Effector memory CD8-positive, alpha-beta T cell (primary cell): ENCODE data around the gene KRTAP3-2.
"Not testable (repeated sequence)": the region's sequence is repeated elsewhere in the genome, so short reads cannot be mapped to it uniquely, and the experiment has no call there.

Source experiments
- ATAC-seq: fragments of 150-1000 bp; cut with Tn5 transposase; replicated peaks from 2 replicates; pipeline ENCODE4 v1.10.0; 2021; ENCODE audit warnings: mild to moderate bottlenecking, moderate library complexity
- DNase-seq, 3 experiments: peaks; one replicate each; pipeline ENCODE4 v3.0.0; 2021
- H3K27ac Mint-ChIP-seq, 2 donors: one replicate each; pipeline ENCODE4 v1.8.0; 2022; ENCODE audit warnings: mild to moderate bottlenecking in 2 of 2, mixed read lengths in 2 of 2, moderate library complexity in 2 of 2
- H3K27me3 Mint-ChIP-seq, 2 donors: one replicate each; pipeline ENCODE4 v1.8.0; 2022; ENCODE audit warnings: mixed read lengths in 2 of 2
- H3K36me3 Mint-ChIP-seq: one replicate; pipeline ENCODE4 v1.8.0; 2022; ENCODE audit warnings: mild to moderate bottlenecking, moderate library complexity, mixed read lengths; ENCODE audit not compliant: insufficient read depth
- H3K4me1 Mint-ChIP-seq, 2 donors: one replicate each; pipeline ENCODE4 v1.8.0; 2022; ENCODE audit warnings: low read depth in 2 of 2, mixed read lengths in 2 of 2
- H3K4me3 Mint-ChIP-seq, 2 donors: one replicate each; pipeline ENCODE4 v1.8.0; 2022; ENCODE audit warnings: mild to moderate bottlenecking in 2 of 2, mixed read lengths in 2 of 2, moderate library complexity in 2 of 2
- H3K9me3 Mint-ChIP-seq, 2 donors: one replicate each; pipeline ENCODE4 v1.8.0; 2022; ENCODE audit warnings: mixed read lengths in 2 of 2
- total RNA-seq, 9 experiments: gene quantifications; one replicate each; lab custom pipeline; 2026; lab: John Stamatoyannopoulos, UW

Gene KRTAP3-2
- 0 reads per million in 9 experiments for total RNA-seq

DNA sequence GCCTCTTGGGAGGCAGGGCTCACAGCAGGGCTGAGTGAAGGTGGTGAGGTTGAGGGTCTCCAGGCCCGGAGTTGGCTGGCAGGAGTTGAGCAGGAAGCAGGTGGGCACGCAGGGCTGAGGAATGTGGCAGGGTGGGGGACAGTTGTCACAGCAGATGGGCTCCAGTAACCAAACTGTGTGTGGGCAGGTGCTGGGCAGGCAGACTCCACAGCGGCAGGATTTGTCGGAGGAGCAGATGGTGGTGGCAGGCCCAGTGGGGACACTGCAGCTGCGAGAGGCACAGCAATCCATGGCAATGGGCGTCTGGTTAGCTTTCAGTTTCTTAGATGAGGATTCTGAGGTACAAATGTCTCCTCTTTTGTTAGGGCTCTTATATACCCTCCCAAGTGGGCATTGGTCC lies at the start of gene KRTAP3-2:
Gene KRTAP3-2, minus strand, starts transcription at position 344 of the 400 bp plus-strand sequence. Its CDS starts 53 bp downstream, at position 291.
- not testable (repeated sequence) for H3K4me3 Mint-ChIP-seq, H3K9me3 Mint-ChIP-seq, DNase-seq, H3K36me3 Mint-ChIP-seq, ATAC-seq, H3K4me1 Mint-ChIP-seq, H3K27ac Mint-ChIP-seq
- peaks cover 76 to 86% of the 10 kb centered on the region in 2 donors for H3K27me3 Mint-ChIP-seq

GRCh38 chr17:41049110-41049509 lies 49.4 kb upstream of the KRTAP3-2 start:
- no peaks in the 10 kb centered on the region for H3K36me3 Mint-ChIP-seq
- no peaks in the 10 kb centered on the region for H3K9me3 Mint-ChIP-seq
- peaks cover 0 to 2% of the 10 kb centered on the region in 2 donors for H3K4me1 Mint-ChIP-seq
- ATAC-seq = no peak
- H3K27ac Mint-ChIP-seq = no peak overlapping the region
- H3K4me3 Mint-ChIP-seq = no peak overlapping the region
- peaks cover 67 to 68% of the 10 kb centered on the region in 2 donors for H3K27me3 Mint-ChIP-seq
- DNase-seq = no peak

GRCh38 chr17:41048441-41048840 lies 48.7 kb upstream of the KRTAP3-2 start:
- no peak overlapping the region for H3K27ac Mint-ChIP-seq
- peaks cover 60 to 62% of the 10 kb centered on the region in 2 donors for H3K27me3 Mint-ChIP-seq
- H3K36me3 Mint-ChIP-seq = no peaks in the 10 kb centered on the region
- no peaks in the 10 kb centered on the region for H3K9me3 Mint-ChIP-seq
- H3K4me1 Mint-ChIP-seq = peaks cover 0 to 2% of the 10 kb centered on the region in 2 donors
- DNase-seq = no peak
- no peak overlapping the region for H3K4me3 Mint-ChIP-seq
- no peak for ATAC-seq

DNA sequence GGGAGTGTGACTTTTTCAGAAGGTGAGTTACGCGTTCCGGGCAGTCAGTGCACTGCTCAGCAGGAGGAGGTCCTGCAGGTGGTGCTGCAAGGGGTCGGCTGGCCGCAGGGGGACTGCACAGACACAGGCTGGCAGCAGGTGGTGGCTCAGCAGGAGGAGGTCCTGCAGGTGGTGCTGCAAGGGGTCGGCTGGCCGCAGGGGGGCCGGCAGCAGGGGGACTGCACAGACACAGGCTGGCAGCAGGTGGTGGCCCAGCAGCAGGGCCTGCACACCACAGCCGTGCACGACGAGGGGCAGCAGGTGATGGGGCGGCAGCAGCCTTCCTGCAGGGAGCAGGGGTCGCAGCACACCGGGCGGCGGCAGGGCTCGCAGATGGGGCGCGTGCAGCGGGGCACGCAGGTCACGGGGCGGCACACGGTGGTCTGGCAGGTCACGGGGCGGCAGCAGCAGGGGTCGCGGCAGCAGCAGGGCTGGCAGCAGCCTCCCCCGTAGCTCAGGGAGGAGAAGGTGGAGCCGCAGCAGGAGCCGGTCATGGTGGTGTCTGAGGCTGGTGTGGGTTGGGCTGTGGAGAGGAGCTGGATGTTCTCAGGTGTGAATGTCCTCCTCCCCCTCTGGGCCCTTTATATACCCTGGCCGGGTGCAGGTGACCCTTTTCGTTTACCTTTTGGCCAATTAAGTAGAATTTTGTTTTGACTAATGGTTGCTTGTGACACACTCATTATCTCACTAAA lies 47.2 kb upstream of the KRTAP3-2 start, which contains the start of gene KRTAP2-1:
Gene KRTAP2-1, minus strand, starts transcription at position 582 of the 731 bp plus-strand sequence. Its CDS starts 49 bp downstream, at position 533.
- not testable (repeated sequence) for DNase-seq, H3K9me3 Mint-ChIP-seq, H3K4me1 Mint-ChIP-seq, ATAC-seq, H3K36me3 Mint-ChIP-seq, H3K4me3 Mint-ChIP-seq
- Mint-ChIP-seq H3K27me3 (peaks cover 45 to 49% of the 10 kb centered on the region in 2 donors), H3K27ac (peak within 1 kb of the TSS in 1 of 2 donors; percentile 59)

GRCh38 chr17:41042953-41043352 lies 43.2 kb upstream of the KRTAP3-2 start:
- ATAC-seq (no peak), DNase-seq (no peak)
- H3K4me1 Mint-ChIP-seq = peaks cover 0 to 2% of the 10 kb centered on the region in 2 donors
- no peak overlapping the region for H3K27ac Mint-ChIP-seq
- peaks cover 40 to 43% of the 10 kb centered on the region in 2 donors for H3K27me3 Mint-ChIP-seq
- no peaks in the 10 kb centered on the region for H3K9me3 Mint-ChIP-seq
- H3K36me3 Mint-ChIP-seq = no peaks in the 10 kb centered on the region
- no peak overlapping the region for H3K4me3 Mint-ChIP-seq

- H3K27me3 Mint-ChIP-seq = peaks cover 36 to 37% of the 10 kb centered on the region in 2 donors
- H3K36me3 Mint-ChIP-seq, H3K9me3 Mint-ChIP-seq, H3K4me1 Mint-ChIP-seq, ATAC-seq, H3K4me3 Mint-ChIP-seq, DNase-seq, H3K27ac Mint-ChIP-seq: not testable (repeated sequence)
These were observed 41.3 kb upstream of the KRTAP3-2 start, which contains the start of gene KRTAP1-1 for GRCh38 chr17:41040783-41041571. Gene KRTAP1-1, minus strand, starts transcription at chr17:41041450. Its CDS starts 53 bp downstream, at chr17:41041397.

DNA sequence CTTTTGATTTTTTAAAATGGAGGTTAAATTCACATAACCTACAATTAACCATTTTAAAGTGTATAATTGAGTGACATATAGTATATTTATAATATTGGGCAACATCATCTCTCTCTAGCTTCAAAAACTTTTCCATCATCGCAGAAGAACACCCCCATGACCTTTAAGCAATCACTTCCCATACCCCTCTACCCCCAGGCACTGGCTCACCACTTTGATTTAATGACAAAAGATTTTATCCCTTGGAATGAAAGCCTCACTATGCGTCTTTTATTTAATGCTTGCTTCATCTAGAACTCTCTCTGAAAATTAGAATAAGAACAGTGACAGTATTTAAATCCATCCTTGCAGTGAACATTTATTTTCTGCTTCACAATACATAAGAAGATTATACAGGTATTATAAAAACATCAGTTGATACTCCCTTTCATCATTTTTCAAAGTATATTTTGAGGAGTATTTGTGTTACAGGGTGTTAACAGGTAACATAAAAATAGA lies 38.2 kb upstream of the KRTAP3-2 start:
- Mint-ChIP-seq H3K4me3 (no peak overlapping the region), H3K27ac (no peak overlapping the region), H3K36me3 (no peaks in the 10 kb centered on the region), H3K27me3 (peaks cover 39 to 49% of the 10 kb centered on the region in 2 donors), H3K4me1 (no peaks in the 10 kb centered on the region), H3K9me3 (no peaks in the 10 kb centered on the region)
- DNase-seq = no peak
- no peak for ATAC-seq

GRCh38 chr17:41034346-41034935 lies 34.7 kb upstream of the KRTAP3-2 start, which contains the start of gene KRTAP1-3:
Gene KRTAP1-3, minus strand, starts transcription at chr17:41034874. Its CDS starts 53 bp downstream, at chr17:41034821.
- ATAC-seq, DNase-seq, H3K27ac Mint-ChIP-seq, H3K4me1 Mint-ChIP-seq, H3K9me3 Mint-ChIP-seq, H3K36me3 Mint-ChIP-seq, H3K4me3 Mint-ChIP-seq: not testable (repeated sequence)
- peaks cover 60 to 62% of the 10 kb centered on the region in 2 donors for H3K27me3 Mint-ChIP-seq

GRCh38 chr17:41029633-41030245 lies 30.0 kb upstream of the KRTAP3-2 start, which contains the start of gene KRTAP1-4:
Gene KRTAP1-4, minus strand, starts transcription at chr17:41030195. Its CDS starts 117 bp downstream, at chr17:41030078.
- Mint-ChIP-seq H3K36me3 (no peaks in the 10 kb centered on the region), H3K27ac (no peak within 1 kb of the TSS), H3K4me1 (no peaks in the 10 kb centered on the region), H3K4me3 (no peak within 1 kb of the TSS), H3K27me3 (peaks cover 65 to 69% of the 10 kb centered on the region in 2 donors), H3K9me3 (no peaks in the 10 kb centered on the region)
- ATAC-seq = no peak
- DNase-seq = no peak

- no peak within 1 kb of the TSS for H3K27ac Mint-ChIP-seq
These were observed 27.2 kb upstream of the KRTAP3-2 start, which contains the start of gene KRTAP1-5 for GRCh38 chr17:41026715-41027471. Gene KRTAP1-5, minus strand, starts transcription at chr17:41027208. Its CDS starts 53 bp downstream, at chr17:41027155.

GRCh38 chr17:41024697-41025096 lies 25.0 kb upstream of the KRTAP3-2 start:
- H3K36me3 Mint-ChIP-seq = no peaks in the 10 kb centered on the region
- no peak for ATAC-seq
- DNase-seq = no peak
- no peaks in the 10 kb centered on the region for H3K4me1 Mint-ChIP-seq
- no peaks in the 10 kb centered on the region for H3K9me3 Mint-ChIP-seq
- no peak overlapping the region for H3K4me3 Mint-ChIP-seq
- H3K27me3 Mint-ChIP-seq = peaks cover 55 to 56% of the 10 kb centered on the region in 2 donors
- H3K27ac Mint-ChIP-seq = no peak overlapping the region

More at GRCh38 chr17:41026715-41027471, 27.2 kb upstream of the KRTAP3-2 start, which contains the start of gene KRTAP1-5:
- H3K4me1 Mint-ChIP-seq = no peaks in the 10 kb centered on the region
- H3K36me3 Mint-ChIP-seq = no peaks in the 10 kb centered on the region
- peaks cover 61 to 69% of the 10 kb centered on the region in 2 donors for H3K27me3 Mint-ChIP-seq
- no peaks in the 10 kb centered on the region for H3K9me3 Mint-ChIP-seq
- H3K4me3 Mint-ChIP-seq = no peak within 1 kb of the TSS
- ATAC-seq (no peak), DNase-seq (no peak)

DNA sequence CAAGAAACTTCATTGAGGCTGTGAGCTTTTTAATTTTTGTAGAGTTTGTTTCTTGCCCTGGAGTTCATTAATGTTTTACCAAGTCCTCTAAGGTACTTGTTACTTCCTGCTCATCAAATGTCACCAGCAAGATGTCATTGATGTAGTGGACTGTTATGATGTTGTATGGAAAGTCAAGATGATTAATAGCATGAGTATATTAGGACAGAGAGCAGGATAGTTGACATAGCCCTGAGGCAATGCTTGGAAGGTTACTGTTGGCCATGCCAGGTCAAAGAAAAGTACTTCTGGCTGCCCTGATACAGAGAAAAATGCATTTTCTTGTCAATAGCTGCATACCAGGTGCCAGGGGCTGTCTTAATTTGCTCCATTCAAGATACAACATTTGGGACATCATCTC lies 20.6 kb upstream of the KRTAP3-2 start:
- no peaks in the 10 kb centered on the region for H3K9me3 Mint-ChIP-seq
- no peaks in the 10 kb centered on the region for H3K36me3 Mint-ChIP-seq

More for the DNA sequence above, 20.6 kb upstream of the KRTAP3-2 start:
- Mint-ChIP-seq H3K27me3 (peaks cover 36 to 48% of the 10 kb centered on the region in 2 donors), H3K4me1 (no peaks in the 10 kb centered on the region), H3K4me3 (no peak overlapping the region), H3K27ac (no peak overlapping the region)
- DNase-seq (no peak), ATAC-seq (no peak)
